HepG2 (cell line): ENCODE measurements around the gene ZSCAN23. TPM values are rescaled to one million over a fixed set of nuclear protein-coding genes. Genes with fewer than 3 reads are reported as not detected.

Experiments used
- ATAC-seq: fragments of 200-7000 bp; cut with Tn5 transposase; 3 replicates; pipeline ENCODE4 v1.9.1; 2020; ENCODE audit warnings: mild to moderate bottlenecking, moderate library complexity
- BruUV-seq: library from RNA; stranded (reverse); fragments of 400-500 nt; replicated peaks from 2 replicates; lab custom pipeline; 2021; lab: Mats Ljungman, UMichigan
- CTCF ChIA-PET: fragments of 300-600 bp; formaldehyde crosslinking; extraction: SDS; loops from one replicate; lab custom pipeline; 2021; ENCODE audit warnings: low total read pairs, inconsistent platforms, low intra/inter-chr PET ratio; lab: Yijun Ruan, JAX
- POLR2A ChIA-PET: fragments of 350-600 bp; sonication (Branson Sonifier 250); formaldehyde crosslinking; loops from one replicate; lab custom pipeline; 2020; ENCODE audit warnings: antibody characterized with exemption, inconsistent platforms; lab: Yijun Ruan, JAX
- DNase-seq: peaks from one replicate; pipeline ENCODE4 v3.0.0-alpha.2; 2015; ENCODE audit warnings: low spot score
- FAIRE-seq: peaks from 3 replicates; lab custom pipeline; 2011; peaks lifted over from hg19 to GRCh38; lab: Jason Lieb, UNC
- H2AFZ ChIP-seq: one replicate; pipeline ENCODE4 v1.6.1; 2011; ENCODE audit warnings: low read length, inconsistent platforms
- H3K27ac ChIP-seq: fragments of 300-600 bp; 3 replicates; pipeline ENCODE4 v1.8.0; 2011; ENCODE audit warnings: mixed run types, mild to moderate bottlenecking, mixed read lengths, low read length, inconsistent platforms; ENCODE audit not compliant: insufficient read depth; ENCODE audit errors: extremely low read length
- H3K27me3 ChIP-seq, 2 experiments: fragments of 200-600 bp in 1 of 2; 2 replicates in 1 of 2; 3 replicates in 1 of 2; pipeline versions ENCODE4 v1.6.0 to v1.8.0; 2011; ENCODE audit warnings: low read length in 2 of 2, mild to moderate bottlenecking in 2 of 2, moderate library complexity in 2 of 2, inconsistent platforms in 1 of 2; ENCODE audit not compliant: insufficient read depth in 2 of 2, control insufficient read depth in 1 of 2
- H3K36me3 ChIP-seq, 2 experiments: fragments of 200-600 bp in 1 of 2; replicated peaks in 1 of 2; 2 replicates in 1 of 2; 3 replicates in 1 of 2; pipeline versions ENCODE4 v1.5.1 to v1.8.0; 2011; ENCODE audit warnings: low read length in 2 of 2, inconsistent platforms in 1 of 2; ENCODE audit not compliant: insufficient read depth in 2 of 2, control insufficient read depth in 1 of 2
- H3K4me1 ChIP-seq: 2 replicates; pipeline ENCODE4 v1.5.1; 2012; ENCODE audit warnings: low read length, inconsistent platforms; ENCODE audit not compliant: insufficient read depth
- H3K4me2 ChIP-seq: 2 replicates; pipeline ENCODE4 v1.6.0; 2011; ENCODE audit warnings: low read depth, low read length, inconsistent platforms
- H3K4me3 ChIP-seq, 3 experiments: fragments of 200-600 bp in 1 of 3; sonication (generic), shearing (Covaris generic) in 1 of 3; replicated peaks in 1 of 3; 2 replicates each; pipeline ENCODE4 v1.5.1; 2011 to 2016; ENCODE audit warnings: low read length in 3 of 3, inconsistent platforms in 2 of 3, low read depth in 2 of 3, mild to moderate bottlenecking in 2 of 3, control low read depth in 1 of 3, mixed read lengths in 1 of 3; ENCODE audit not compliant: insufficient read depth in 1 of 3
- H3K79me2 ChIP-seq: one replicate; pipeline ENCODE4 v1.6.1; 2011; ENCODE audit warnings: low read length, inconsistent platforms; ENCODE audit not compliant: insufficient read depth
- H3K9ac ChIP-seq: 2 replicates; pipeline ENCODE4 v1.6.0; 2011; ENCODE audit warnings: mild to moderate bottlenecking, low read depth, low read length, inconsistent platforms; ENCODE audit not compliant: insufficient read depth
- H3K9me3 ChIP-seq: 2 replicates; pipeline ENCODE4 v1.5.1; 2012; ENCODE audit warnings: mild to moderate bottlenecking, low read length
- H4K20me1 ChIP-seq: 2 replicates; pipeline ENCODE4 v1.6.0; 2011; ENCODE audit warnings: inconsistent platforms, mild to moderate bottlenecking, low read length, moderate library complexity; ENCODE audit not compliant: insufficient read depth
- ARNT ChIP-seq: fragments of 450-650 bp; IDR thresholded peaks from 2 replicates; pipeline ENCODE4 v1.6.1; 2017
- MTF1 ChIP-seq: sonication (generic); formaldehyde crosslinking; IDR thresholded peaks from 2 replicates; pipeline ENCODE4 v1.5.0; 2020; ENCODE audit warnings: missing genetic modification reagents
- NR2F1 ChIP-seq, 2 experiments: fragments of 450-650 bp in 1 of 2; formaldehyde crosslinking in 1 of 2; IDR thresholded peaks; 2 replicates each; pipeline versions ENCODE4 v1.5.0 to v1.6.1; 2016 to 2020; ENCODE audit warnings: mild to moderate bottlenecking in 1 of 2, missing compliant biosample characterization in 1 of 2, missing genetic modification reagents in 1 of 2, moderate library complexity in 1 of 2
- NR2F6 ChIP-seq, 2 experiments: IDR thresholded peaks; 2 replicates each; pipeline ENCODE4 v1.6.1; 2016; ENCODE audit warnings: antibody characterized with exemption in 1 of 2, mild to moderate bottlenecking in 1 of 2
- TOE1 ChIP-seq: sonication (generic); formaldehyde crosslinking; IDR thresholded peaks from 2 replicates; pipeline ENCODE4 v1.4.0; 2020; ENCODE audit warnings: mild to moderate bottlenecking, missing genetic modification reagents
- ZNF747 ChIP-seq: sonication (generic); formaldehyde crosslinking; IDR thresholded peaks from 2 replicates; pipeline ENCODE4 v1.8.1; 2023; ENCODE audit warnings: missing genetic modification reagents, mild to moderate bottlenecking, borderline replicate concordance
- ZNF75D ChIP-seq: sonication (generic); formaldehyde crosslinking; IDR thresholded peaks from 2 replicates; pipeline ENCODE4 v1.8.1; 2023; ENCODE audit warnings: missing genetic modification reagents, mild to moderate bottlenecking, borderline replicate concordance
- ZNF891 ChIP-seq: sonication (generic); formaldehyde crosslinking; IDR thresholded peaks from 2 replicates; pipeline ENCODE4 v1.5.0; 2020; ENCODE audit warnings: mild to moderate bottlenecking, missing genetic modification reagents
- WGBS: methylation state at CpG from one replicate; pipeline ENCODE4 v1.1.6; 2017; ENCODE audit warnings: low lambda C conversion rate; 5-methylcytosine and 5-hydroxymethylcytosine counted together
- in situ Hi-C: cut with HindIII; loops from 2 replicates; pipeline ENCODE4 v1.10.0; 2017; ENCODE audit warnings: low pct_unique_long_range_greater_than_20kb; ENCODE audit not compliant: extremely low pct_ligation_motif_present
- intact Hi-C: fragments of 100-400 bp; cut with micrococcal nuclease; formaldehyde crosslinking; loops from one replicate; pipeline ENCODE4 v1.10.0; 2022; ENCODE audit not compliant: unreplicated experiment
- polyA plus RNA-seq, 8 experiments: library from polyadenylated mRNA; depleted of rRNA in 3 of 8; stranded (reverse) in 7 of 8; unstranded in 1 of 8; fragments of >200 nt; fragmentation: Illumina TruSeq in 4 of 8; extraction: Trizol in 4 of 8; gene quantifications; 2 replicates each; pipeline versions ENCODE4 v1.2.1 to v1.2.3, GENCODE V29; 2011 to 2016; ENCODE audit warnings: low read depth in 4 of 8, missing spikeins in 1 of 8, mixed read lengths in 1 of 8; ENCODE audit not compliant: insufficient read depth in 1 of 8
- total RNA-seq, 5 experiments: library from RNA; depleted of rRNA; stranded (reverse); fragments of >200 nt; fragmentation: Illumina TruSeq; extraction: Trizol; gene quantifications; 2 replicates each; pipeline ENCODE4 v1.2.3, GENCODE V29; 2016; ENCODE audit warnings: low read depth in 1 of 5
- TF ChIP-seq, protein P1 (sequence below): sonication (generic); formaldehyde crosslinking; IDR thresholded peaks from 2 replicates; pipeline ENCODE4 v1.4.0; 2020; ENCODE audit warnings: mild to moderate bottlenecking, missing genetic modification reagents
- TF ChIP-seq, protein P2 (sequence below): sonication (generic); formaldehyde crosslinking; IDR thresholded peaks from 2 replicates; pipeline ENCODE4 v1.8.0; 2022; ENCODE audit warnings: mild to moderate bottlenecking, missing genetic modification reagents; ENCODE audit not compliant: insufficient replicate concordance
- TF ChIP-seq, protein P3 (sequence below): sonication (generic); formaldehyde crosslinking; IDR thresholded peaks from 2 replicates; pipeline ENCODE4 v1.4.0; 2020; ENCODE audit warnings: missing genetic modification reagents

Gene ZSCAN23
- total and polyA plus RNA-seq, 2 of the 13 experiments (the other 11 are each of a cell fraction or from before 2014, with no cell fraction given), result 0.29 to 1.2 TPM

DNA sequence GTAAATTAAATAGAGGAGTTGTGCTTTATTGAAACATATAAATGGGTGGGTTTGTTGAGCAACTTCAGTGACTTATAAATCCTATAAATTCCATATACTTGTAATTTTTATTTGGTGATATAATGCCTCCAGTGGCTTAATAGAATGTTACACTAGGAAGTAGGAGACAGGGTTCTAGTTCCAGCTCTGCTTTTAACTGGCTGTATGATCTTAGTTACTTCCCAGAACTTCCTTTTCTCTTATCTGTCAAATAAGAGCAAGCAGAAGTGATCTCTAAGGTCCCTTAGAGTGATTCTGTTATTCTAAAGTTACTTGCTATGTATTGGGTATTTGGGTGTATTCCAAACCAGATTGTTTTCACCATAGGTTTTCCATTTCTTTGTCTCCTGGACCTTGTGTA, 10.2 kb downstream of the ZSCAN23 start (continued):
- TF ChIP-seq ZNF891 (CRISPR knock-in tag) (no peak), TOE1 (CRISPR knock-in tag) (no peak), ZNF747 (CRISPR knock-in tag) (no peak), NR2F6 (IDR thresholded peaks at IDR 0.05) (no peak), NR2F6 (CRISPR knock-in tag; IDR thresholded peaks at IDR 0.05) (no peak), ARNT (no peak), ZNF75D (no peak)
- TF ChIP-seq, protein P1, sequence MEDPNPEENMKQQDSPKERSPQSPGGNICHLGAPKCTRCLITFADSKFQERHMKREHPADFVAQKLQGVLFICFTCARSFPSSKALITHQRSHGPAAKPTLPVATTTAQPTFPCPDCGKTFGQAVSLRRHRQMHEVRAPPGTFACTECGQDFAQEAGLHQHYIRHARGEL (CRISPR knock-in tag), result no peak
- TF ChIP-seq, protein P2, sequence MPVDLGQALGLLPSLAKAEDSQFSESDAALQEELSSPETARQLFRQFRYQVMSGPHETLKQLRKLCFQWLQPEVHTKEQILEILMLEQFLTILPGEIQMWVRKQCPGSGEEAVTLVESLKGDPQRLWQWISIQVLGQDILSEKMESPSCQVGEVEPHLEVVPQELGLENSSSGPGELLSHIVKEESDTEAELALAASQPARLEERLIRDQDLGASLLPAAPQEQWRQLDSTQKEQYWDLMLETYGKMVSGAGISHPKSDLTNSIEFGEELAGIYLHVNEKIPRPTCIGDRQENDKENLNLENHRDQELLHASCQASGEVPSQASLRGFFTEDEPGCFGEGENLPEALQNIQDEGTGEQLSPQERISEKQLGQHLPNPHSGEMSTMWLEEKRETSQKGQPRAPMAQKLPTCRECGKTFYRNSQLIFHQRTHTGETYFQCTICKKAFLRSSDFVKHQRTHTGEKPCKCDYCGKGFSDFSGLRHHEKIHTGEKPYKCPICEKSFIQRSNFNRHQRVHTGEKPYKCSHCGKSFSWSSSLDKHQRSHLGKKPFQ, result no peak

DNA sequence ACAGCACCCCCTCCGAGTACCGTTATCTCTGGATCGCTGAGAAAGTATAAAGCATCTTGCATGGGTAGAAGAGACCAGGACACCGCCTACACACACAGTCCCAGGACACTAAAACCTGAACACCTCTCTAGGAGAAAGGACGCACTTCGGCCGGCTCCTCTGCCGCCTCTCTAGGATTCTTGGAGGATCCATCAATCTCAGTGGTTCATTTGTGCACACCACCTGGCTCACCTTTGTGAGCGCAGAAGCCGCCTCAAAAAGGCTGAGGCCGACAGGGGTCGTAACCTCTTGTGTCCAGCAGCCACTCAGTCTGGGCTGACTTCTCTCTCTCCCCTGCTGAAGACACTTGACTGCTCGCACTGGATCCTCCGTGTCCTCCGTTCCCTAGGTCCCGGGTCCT, 13.5 kb downstream of the ZSCAN23 start:
- intact Hi-C loops (no loop called here), in situ Hi-C loops (no loop called here)
- Histone ChIP-seq H3K79me2 (no peaks in the 10 kb centered on the region), H4K20me1 (no peaks in the 10 kb centered on the region), H3K27ac (no peak overlapping the region), H3K9ac (no peak overlapping the region), H3K27me3 (no peaks in the 10 kb centered on the region), H2AFZ (no peak overlapping the region), H3K36me3 (no peaks in the 10 kb centered on the region; a peak in 1 of 5 replicates), H3K4me3 (no peak overlapping the region), H3K9me3 (no peaks in the 10 kb centered on the region), H3K4me1 (0 out of 2 replicates have a peak, but pooled peaks cover 4% of the 10 kb centered on the region), H3K4me2 (no peak overlapping the region)
- WGBS, result 66% methylated on average over 16 of the region's 16 CpGs
- BruUV-seq, result no TSS peak
- TF ChIP-seq MTF1 (CRISPR knock-in tag) (no peak), NR2F1 (CRISPR knock-in tag; IDR thresholded peaks at IDR 0.05) (no peak)
- TF ChIP-seq, protein P3, sequence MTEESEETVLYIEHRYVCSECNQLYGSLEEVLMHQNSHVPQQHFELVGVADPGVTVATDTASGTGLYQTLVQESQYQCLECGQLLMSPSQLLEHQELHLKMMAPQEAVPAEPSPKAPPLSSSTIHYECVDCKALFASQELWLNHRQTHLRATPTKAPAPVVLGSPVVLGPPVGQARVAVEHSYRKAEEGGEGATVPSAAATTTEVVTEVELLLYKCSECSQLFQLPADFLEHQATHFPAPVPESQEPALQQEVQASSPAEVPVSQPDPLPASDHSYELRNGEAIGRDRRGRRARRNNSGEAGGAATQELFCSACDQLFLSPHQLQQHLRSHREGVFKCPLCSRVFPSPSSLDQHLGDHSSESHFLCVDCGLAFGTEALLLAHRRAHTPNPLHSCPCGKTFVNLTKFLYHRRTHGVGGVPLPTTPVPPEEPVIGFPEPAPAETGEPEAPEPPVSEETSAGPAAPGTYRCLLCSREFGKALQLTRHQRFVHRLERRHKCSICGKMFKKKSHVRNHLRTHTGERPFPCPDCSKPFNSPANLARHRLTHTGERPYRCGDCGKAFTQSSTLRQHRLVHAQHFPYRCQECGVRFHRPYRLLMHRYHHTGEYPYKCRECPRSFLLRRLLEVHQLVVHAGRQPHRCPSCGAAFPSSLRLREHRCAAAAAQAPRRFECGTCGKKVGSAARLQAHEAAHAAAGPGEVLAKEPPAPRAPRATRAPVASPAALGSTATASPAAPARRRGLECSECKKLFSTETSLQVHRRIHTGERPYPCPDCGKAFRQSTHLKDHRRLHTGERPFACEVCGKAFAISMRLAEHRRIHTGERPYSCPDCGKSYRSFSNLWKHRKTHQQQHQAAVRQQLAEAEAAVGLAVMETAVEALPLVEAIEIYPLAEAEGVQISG (CRISPR knock-in tag), result peak; percentile 39; the same call in 1 of the 2 replicates
- no peak for ATAC-seq
- CTCF ChIA-PET, result no interaction called here
- FAIRE-seq, result no peak
- DNase-seq, result no peak
- POLR2A ChIA-PET, result no interaction called here
